ENCODE results near the gene SMIM43.
"Not testable (repeated sequence)": the region's sequence is repeated elsewhere in the genome, so short reads cannot be mapped to it uniquely, and the experiment has no call there.

Gene SMIM43

GRCh38 chr4:121784401-121784800, 19.4 kb upstream of the SMIM43 start:
- no peak for DNase-seq (ENCODE audit: low read depth in 2 of 3, low spot score in 2 of 3)

- DNase-seq (ENCODE audit: low read depth in 2 of 3, low spot score in 2 of 3) = no peak
Measured at GRCh38 chr4:121783210-121783609, 18.2 kb upstream of the SMIM43 start.

- no peak for DNase-seq (ENCODE audit: low read depth in 2 of 3, low spot score in 2 of 3)
Measured at GRCh38 chr4:121778991-121779628, 14.1 kb upstream of the SMIM43 start.

- DNase-seq (ENCODE audit: low read depth in 2 of 3, low spot score in 2 of 3) = no peak
Measured at GRCh38 chr4:121777625-121778024, 12.7 kb upstream of the SMIM43 start.

GRCh38 chr4:121776610-121777401, 11.8 kb upstream of the SMIM43 start:
- no peak for DNase-seq (ENCODE audit: low read depth in 2 of 3, low spot score in 2 of 3)

- no peak for DNase-seq (ENCODE audit: low read depth in 2 of 3, low spot score in 2 of 3)
Measured at GRCh38 chr4:121773883-121774282, 8.9 kb upstream of the SMIM43 start.

GRCh38 chr4:121771869-121772268, 6.9 kb upstream of the SMIM43 start:
- no peak for DNase-seq (ENCODE audit: low read depth in 2 of 3, low spot score in 2 of 3)

GRCh38 chr4:121769341-121769740, 4.4 kb upstream of the SMIM43 start:
- DNase-seq (ENCODE audit: low read depth in 2 of 3, low spot score in 2 of 3) = no peak

- no peak for DNase-seq (ENCODE audit: low read depth in 2 of 3, low spot score in 2 of 3)
Measured at GRCh38 chr4:121767166-121767565, 2.2 kb upstream of the SMIM43 start.

- no peak for DNase-seq (ENCODE audit: low read depth in 2 of 3, low spot score in 2 of 3)
Measured at GRCh38 chr4:121765971-121766538, 1.1 kb upstream of the SMIM43 start.

- DNase-seq (ENCODE audit: low read depth in 2 of 3, low spot score in 2 of 3) = no peak
Measured at GRCh38 chr4:121765368-121765705, 373 bp upstream of the SMIM43 start.

- no peak for DNase-seq (ENCODE audit: low read depth in 2 of 3, low spot score in 2 of 3)
Measured at GRCh38 chr4:121764303-121764701, 662 bp downstream of the SMIM43 start.

GRCh38 chr4:121760205-121760604, 4.8 kb downstream of the SMIM43 start:
- DNase-seq (ENCODE audit: low read depth in 2 of 3, low spot score in 2 of 3) = no peak

GRCh38 chr4:121758925-121759568, 5.9 kb downstream of the SMIM43 start:
- DNase-seq (ENCODE audit: low read depth in 2 of 3, low spot score in 2 of 3) = no peak

GRCh38 chr4:121752142-121752541, 12.8 kb downstream of the SMIM43 start:
- not testable (repeated sequence) for DNase-seq (ENCODE audit: low read depth in 2 of 3, low spot score in 2 of 3)

GRCh38 chr4:121749225-121749624, 15.7 kb downstream of the SMIM43 start:
- no peak for DNase-seq (ENCODE audit: low read depth in 2 of 3, low spot score in 2 of 3)

- DNase-seq (ENCODE audit: low read depth in 2 of 3, low spot score in 2 of 3) = no peak
Measured at GRCh38 chr4:121742794-121743193, 22.2 kb downstream of the SMIM43 start.

GRCh38 chr4:121741751-121742150, 23.2 kb downstream of the SMIM43 start:
- DNase-seq (ENCODE audit: low read depth in 2 of 3, low spot score in 2 of 3) = no peak

- no peak for DNase-seq (ENCODE audit: low read depth in 2 of 3, low spot score in 2 of 3)
Measured at GRCh38 chr4:121740796-121741409, 24.1 kb downstream of the SMIM43 start.

- DNase-seq (ENCODE audit: low read depth in 2 of 3, low spot score in 2 of 3) = no peak
Measured at GRCh38 chr4:121739575-121739974, 25.4 kb downstream of the SMIM43 start.

- DNase-seq (ENCODE audit: low read depth in 2 of 3, low spot score in 2 of 3) = no peak
Measured at GRCh38 chr4:121738780-121739535, 26.0 kb downstream of the SMIM43 start.
